Subcutaneous adipose tissue (tissue), 4 donors: Measurements from ENCODE around the gene SLC5A4. TPM values are rescaled to one million over a fixed set of nuclear protein-coding genes. Genes with fewer than 3 reads are reported as not detected.

ENCODE experiments used
- total RNA-seq, 4 donors: library from RNA; depleted of rRNA; stranded (reverse); fragments of >200 nt; gene quantifications; one replicate each; pipeline ENCODE4 v1.1.0, GENCODE V29; 2016
- TF ChIP-seq, protein P1 (sequence below): fragments of 450-650 bp; IDR thresholded peaks from one replicate; pipeline ENCODE4 v1.5.1; 2016; ENCODE audit warnings: low read depth, mild to moderate bottlenecking, control low read depth, antibody characterized with exemption, moderate library complexity

Gene SLC5A4
- total RNA-seq, 4 donors from 2014 or later, result 0.34 to 3.4 (median 0.98) TPM; not detected in 1

DNA sequence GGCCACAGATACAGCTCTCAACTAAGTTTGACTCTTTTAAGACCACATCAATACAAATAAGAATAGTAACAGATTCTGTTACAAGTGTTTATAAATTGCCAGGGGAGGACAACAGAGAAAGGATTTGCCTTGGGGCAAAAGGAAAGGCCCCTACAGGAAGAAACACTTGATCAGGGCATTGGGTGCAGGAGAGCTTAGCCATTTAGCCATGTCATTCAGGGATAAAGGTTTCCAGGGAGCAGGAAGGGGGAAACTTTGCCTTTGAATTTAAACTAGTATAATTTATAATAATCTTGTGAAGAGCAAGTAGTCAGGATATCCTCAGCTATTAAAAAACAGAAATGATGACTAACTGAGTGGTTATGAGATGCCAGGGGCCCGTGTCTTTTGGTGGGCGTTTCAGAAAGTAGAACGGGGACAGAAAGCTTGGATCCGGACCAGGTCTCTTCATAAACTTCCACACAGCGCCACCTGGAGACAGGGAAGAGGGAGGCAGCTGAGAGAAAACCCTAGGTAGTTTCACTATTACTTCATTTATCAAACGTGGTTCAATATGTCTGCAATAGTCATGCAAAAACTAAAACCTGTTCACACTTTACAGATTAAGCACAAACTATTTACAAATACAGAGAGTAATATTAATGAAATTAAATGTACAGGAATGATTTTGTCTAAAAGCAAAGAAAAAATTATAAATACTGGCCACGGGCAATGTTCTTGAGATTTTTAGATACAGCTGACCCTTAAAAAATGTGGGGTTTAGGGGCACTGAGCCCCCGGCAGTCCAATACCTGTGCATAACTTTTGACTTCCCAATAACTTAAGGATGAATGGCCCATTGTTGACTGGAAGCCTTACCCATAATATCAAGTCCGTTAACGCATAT, 11.0 kb upstream of the SLC5A4 start:
- TF ChIP-seq, protein P1, sequence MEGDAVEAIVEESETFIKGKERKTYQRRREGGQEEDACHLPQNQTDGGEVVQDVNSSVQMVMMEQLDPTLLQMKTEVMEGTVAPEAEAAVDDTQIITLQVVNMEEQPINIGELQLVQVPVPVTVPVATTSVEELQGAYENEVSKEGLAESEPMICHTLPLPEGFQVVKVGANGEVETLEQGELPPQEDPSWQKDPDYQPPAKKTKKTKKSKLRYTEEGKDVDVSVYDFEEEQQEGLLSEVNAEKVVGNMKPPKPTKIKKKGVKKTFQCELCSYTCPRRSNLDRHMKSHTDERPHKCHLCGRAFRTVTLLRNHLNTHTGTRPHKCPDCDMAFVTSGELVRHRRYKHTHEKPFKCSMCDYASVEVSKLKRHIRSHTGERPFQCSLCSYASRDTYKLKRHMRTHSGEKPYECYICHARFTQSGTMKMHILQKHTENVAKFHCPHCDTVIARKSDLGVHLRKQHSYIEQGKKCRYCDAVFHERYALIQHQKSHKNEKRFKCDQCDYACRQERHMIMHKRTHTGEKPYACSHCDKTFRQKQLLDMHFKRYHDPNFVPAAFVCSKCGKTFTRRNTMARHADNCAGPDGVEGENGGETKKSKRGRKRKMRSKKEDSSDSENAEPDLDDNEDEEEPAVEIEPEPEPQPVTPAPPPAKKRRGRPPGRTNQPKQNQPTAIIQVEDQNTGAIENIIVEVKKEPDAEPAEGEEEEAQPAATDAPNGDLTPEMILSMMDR, result no peak

DNA sequence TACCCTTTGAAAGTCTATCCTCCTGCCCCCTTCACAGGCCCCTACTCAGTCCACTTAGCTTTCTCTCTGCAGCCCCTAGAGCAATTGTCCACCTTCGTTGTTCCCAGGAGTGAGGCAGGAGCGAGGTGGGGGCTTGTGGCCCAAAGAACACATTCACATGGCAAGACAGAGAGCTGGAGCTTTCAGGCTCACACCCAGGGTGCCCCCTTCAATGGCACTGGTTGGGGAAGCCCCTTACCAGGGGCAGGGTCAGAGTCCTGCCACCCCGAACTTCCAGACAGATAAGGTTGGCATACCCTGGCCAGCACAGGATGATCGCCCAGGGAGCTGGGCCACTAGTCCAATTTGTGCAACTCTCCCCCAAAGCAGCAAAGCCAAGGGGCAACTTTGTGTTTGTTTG, 6.2 kb upstream of the SLC5A4 start:
- TF ChIP-seq, protein P1, result no peak

DNA sequence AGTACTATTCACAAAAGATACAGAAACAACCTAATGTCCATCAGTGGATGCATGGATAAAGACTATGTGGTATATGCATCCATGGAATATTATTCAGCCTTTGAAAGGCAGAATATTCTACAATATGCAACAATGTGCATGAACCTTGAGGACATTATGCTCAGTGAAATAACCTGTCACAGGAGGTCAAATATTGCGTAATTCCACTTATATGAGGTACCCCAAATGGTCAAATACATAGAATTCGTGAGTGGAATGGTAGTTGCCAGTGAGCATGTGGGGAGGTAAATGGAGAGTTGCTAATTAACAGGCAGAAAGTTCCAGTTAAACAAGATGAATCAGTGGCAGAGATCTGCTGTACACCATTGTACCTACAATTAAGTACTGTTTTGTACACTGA, 3.6 kb upstream of the SLC5A4 start:
- TF ChIP-seq, protein P1, result no peak

DNA sequence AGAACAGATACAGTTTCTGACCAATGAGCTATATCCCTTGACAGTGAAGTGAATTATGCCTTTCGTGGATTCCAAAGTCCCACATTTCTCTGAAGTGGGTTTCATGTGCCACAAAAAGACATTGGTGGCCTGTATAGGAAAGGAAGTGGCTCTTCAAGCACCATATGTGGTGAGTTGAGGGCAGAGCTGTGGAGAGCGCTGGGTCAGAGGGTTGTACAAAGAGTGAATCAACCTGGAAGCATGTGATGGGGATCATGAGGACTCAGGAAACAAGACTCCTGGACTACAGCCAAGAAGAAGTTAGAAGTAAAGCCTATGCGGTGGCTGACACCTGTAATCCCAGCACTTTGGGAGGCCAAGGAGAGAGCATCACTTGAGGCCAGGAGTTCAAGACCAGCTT, 579 bp upstream of the SLC5A4 start:
- TF ChIP-seq, protein P1, result no peak

DNA sequence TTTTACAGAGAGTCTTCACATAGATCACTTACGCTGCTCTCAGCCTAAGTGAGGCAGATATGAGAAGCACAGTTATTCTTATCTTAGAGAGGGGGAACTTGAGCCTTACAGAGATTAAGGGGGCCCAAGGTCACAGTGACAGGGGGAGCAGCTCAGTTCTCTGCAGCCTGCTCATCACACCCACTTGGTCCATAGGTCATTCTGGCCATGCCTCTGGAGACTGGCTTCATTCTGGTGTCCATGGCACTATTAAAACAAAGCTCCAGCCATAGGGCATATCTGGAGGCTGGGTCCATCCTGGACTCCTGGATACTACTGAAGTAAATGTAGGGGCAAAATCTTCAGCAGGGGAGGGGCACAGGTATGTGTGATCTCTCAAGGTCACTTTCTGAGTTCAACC, 5.9 kb downstream of the SLC5A4 start:
- TF ChIP-seq, protein P1, result no peak

DNA sequence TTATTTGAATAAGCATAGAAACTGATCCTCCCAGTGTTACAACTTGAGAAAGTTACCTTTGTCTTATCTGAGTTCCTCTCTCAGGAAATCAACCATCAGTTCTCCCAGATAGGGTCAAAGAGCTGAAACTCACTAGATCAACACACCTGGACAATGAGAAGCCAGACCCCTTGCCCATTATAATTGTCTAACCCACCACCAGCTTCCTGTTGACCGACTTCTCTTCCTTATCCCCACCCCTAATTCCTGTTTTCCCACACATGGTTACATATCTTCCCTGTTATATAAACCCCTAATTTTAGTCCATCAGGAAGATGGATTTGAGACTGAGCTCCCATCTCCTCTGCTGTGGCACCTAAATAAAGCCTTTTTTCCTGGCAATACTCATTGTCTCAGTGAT, 6.9 kb downstream of the SLC5A4 start:
- TF ChIP-seq, protein P1, result no peak

DNA sequence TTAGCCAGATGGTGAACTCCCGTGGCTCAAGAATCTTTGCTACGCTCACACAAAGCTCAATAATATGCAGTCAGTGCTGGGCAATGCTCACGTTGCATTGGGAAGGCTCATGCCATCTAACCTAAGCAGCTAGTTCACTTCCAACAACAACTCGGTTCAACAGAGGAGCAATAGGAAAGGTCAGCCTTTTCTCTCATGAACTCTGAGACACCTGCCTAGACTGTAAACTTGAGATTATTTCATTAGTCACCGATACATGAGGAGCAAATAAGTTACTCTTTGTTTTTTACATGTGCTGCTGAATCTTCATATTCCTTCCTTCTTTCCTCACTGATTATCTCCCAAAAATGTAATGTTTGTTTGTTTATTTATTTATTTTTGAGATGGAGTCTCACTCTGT, 9.0 kb downstream of the SLC5A4 start:
- TF ChIP-seq, protein P1, result no peak
